ENCODE results near the gene KIAA1958.

- TF ChIP-seq RAD21 (IDR thresholded peaks at IDR 0.05; ENCODE audit: low read depth): no peak
- TF ChIP-seq ZBTB7A (IDR thresholded peaks at IDR 0.05; ENCODE audit: low read depth): no peak
- no peak for TF ChIP-seq EP300 (IDR thresholded peaks at IDR 0.05; ENCODE audit: borderline replicate concordance)
- TF ChIP-seq CEBPB (IDR thresholded peaks at IDR 0.05): no peak
- TF ChIP-seq TAF1 (IDR thresholded peaks at IDR 0.05; ENCODE audit: low read depth): no peak
- no peak for TF ChIP-seq FOXM1 (IDR thresholded peaks at IDR 0.05; ENCODE audit: borderline replicate concordance, low read depth)
- TF ChIP-seq REST (IDR thresholded peaks at IDR 0.05; ENCODE audit: low read depth): no peak
- TF ChIP-seq EGR1 (IDR thresholded peaks at IDR 0.05): no peak
- no peak for TF ChIP-seq CREB1 (IDR thresholded peaks at IDR 0.05; ENCODE audit: low read depth)
- TF ChIP-seq TEAD4 (IDR thresholded peaks at IDR 0.05): no peak
- no peak for TF ChIP-seq USF1 (IDR thresholded peaks at IDR 0.05)
- no peak for TF ChIP-seq MAX (IDR thresholded peaks at IDR 0.05)
- no peak for TF ChIP-seq TCF12 (IDR thresholded peaks at IDR 0.05; ENCODE audit: low read depth)
- TF ChIP-seq YY1 (IDR thresholded peaks at IDR 0.05; ENCODE audit: low read depth): no peak
These were observed 73.2 kb downstream of the KIAA1958 start for GRCh38 chr9:112559629-112560413.

Data from Ishikawa (cell line).